Suprapubic skin (tissue), 4 donors: ENCODE data around the gene RAB3D. TPM values are rescaled to one million over a fixed set of nuclear protein-coding genes. Genes with fewer than 3 reads are reported as not detected.

Source experiments
- DNase-seq, 2 donors: peaks; one replicate each; pipeline ENCODE4 v3.0.0-alpha.2; 2019; ENCODE audit warnings: low spot score in 2 of 2
- H3K27ac ChIP-seq: fragments of 200-600 bp; sonication (generic); one replicate; pipeline ENCODE4 v1.5.1; 2019
- H3K27me3 ChIP-seq: fragments of 200-600 bp; sonication (generic); one replicate; pipeline ENCODE4 v1.5.1; 2019
- H3K36me3 ChIP-seq: fragments of 200-600 bp; sonication (generic); one replicate; pipeline ENCODE4 v1.5.1; 2019
- H3K4me1 ChIP-seq: fragments of 200-600 bp; sonication (generic); one replicate; pipeline ENCODE4 v1.5.1; 2019
- H3K4me3 ChIP-seq: fragments of 200-600 bp; sonication (generic); one replicate; pipeline ENCODE4 v1.5.1; 2019; ENCODE audit warnings: mild to moderate bottlenecking
- H3K9me3 ChIP-seq: fragments of 200-600 bp; sonication (generic); one replicate; pipeline ENCODE4 v1.5.1; 2019
- CTCF ChIP-seq, 2 donors: fragments of 200-600 bp in 1 of 2; fragments of 450-650 bp in 1 of 2; sonication (generic) in 1 of 2; IDR thresholded peaks; one replicate each; pipeline ENCODE4 v1.5.1; 2016 to 2019; ENCODE audit warnings: antibody characterized with exemption in 2 of 2, mild to moderate bottlenecking in 1 of 2, moderate library complexity in 1 of 2
- EP300 ChIP-seq: sonication (generic); formaldehyde crosslinking; IDR thresholded peaks from one replicate; pipeline ENCODE4 v1.6.1; 2017; ENCODE audit warnings: antibody characterized with exemption
- POLR2A ChIP-seq, 2 donors: fragments of 450-650 bp; IDR thresholded peaks; one replicate each; pipeline ENCODE4 v1.6.1; 2017; ENCODE audit warnings: antibody characterized with exemption in 2 of 2, mild to moderate bottlenecking in 2 of 2, moderate library complexity in 2 of 2
- POLR2AphosphoS5 ChIP-seq, 3 donors: sonication (generic); formaldehyde crosslinking; IDR thresholded peaks; one replicate each; pipeline ENCODE4 v1.6.1; 2017; ENCODE audit warnings: antibody characterized with exemption in 3 of 3
- WGBS: methylation state at CpG from one replicate; pipeline ENCODE4 v1.1.5; 2018; 5-methylcytosine and 5-hydroxymethylcytosine counted together
- total RNA-seq, 4 donors: library from RNA; depleted of rRNA; stranded (reverse); fragments of >200 nt; gene quantifications; one replicate each; pipeline ENCODE4 v1.1.0, GENCODE V29; 2016

RAB3D gene
- total RNA-seq, 4 donors from 2014 or later, result 68.7 to 132 (median 98.3) TPM

- no peak for DNase-seq
- 77% methylated on average over 7 of the region's 7 CpGs for WGBS
- Histone ChIP-seq H3K9me3 (no peaks in the 10 kb centered on the region), H3K27me3 (no peaks in the 10 kb centered on the region), H3K4me3 (no peak overlapping the region), H3K36me3 (no peaks in the 10 kb centered on the region), H3K4me1 (no peaks in the 10 kb centered on the region), H3K27ac (no peak overlapping the region)
- TF ChIP-seq CTCF (IDR thresholded peaks at IDR 0.05) (peak; percentile 33 to 48), POLR2A (IDR thresholded peaks at IDR 0.05) (no peak)
Observed at GRCh38 chr19:11288349-11288748, 51.1 kb downstream of the RAB3D start.

GRCh38 chr19:11286312-11286974 is 53.0 kb downstream of the RAB3D start:
- WGBS, result 54% methylated on average over 6 of the region's 6 CpGs
- Histone ChIP-seq H3K36me3 (no peaks in the 10 kb centered on the region), H3K27me3 (no peaks in the 10 kb centered on the region), H3K4me3 (no peak overlapping the region), H3K9me3 (no peaks in the 10 kb centered on the region), H3K4me1 (no peaks in the 10 kb centered on the region), H3K27ac (no peak overlapping the region)
- no peak for TF ChIP-seq EP300
- TF ChIP-seq POLR2A (IDR thresholded peaks at IDR 0.05), result no peak
- no peak for TF ChIP-seq CTCF (IDR thresholded peaks at IDR 0.05)
- no peak for TF ChIP-seq POLR2AphosphoS5 (IDR thresholded peaks at IDR 0.05)
- DNase-seq, result no peak

GRCh38 chr19:11284515-11284914 is 54.9 kb downstream of the RAB3D start:
- H3K4me1 ChIP-seq, result peaks cover under 1% of the 10 kb centered on the region
- no peaks in the 10 kb centered on the region for H3K27me3 ChIP-seq
- no peak overlapping the region for H3K4me3 ChIP-seq
- no peak for TF ChIP-seq EP300
- TF ChIP-seq POLR2AphosphoS5 (IDR thresholded peaks at IDR 0.05), result no peak
- no peak for TF ChIP-seq POLR2A (IDR thresholded peaks at IDR 0.05)
- no peak for TF ChIP-seq CTCF (IDR thresholded peaks at IDR 0.05)
- 65% methylated on average over 6 of the region's 6 CpGs for WGBS
- H3K9me3 ChIP-seq, result no peaks in the 10 kb centered on the region
- H3K36me3 ChIP-seq, result no peaks in the 10 kb centered on the region
- DNase-seq, result no peak
- H3K27ac ChIP-seq, result no peak overlapping the region

- H3K9me3 ChIP-seq, result no peaks in the 10 kb centered on the region
- H3K4me3 ChIP-seq, result no peak overlapping the region
- peaks cover 2% of the 10 kb centered on the region for H3K4me1 ChIP-seq
- no peaks in the 10 kb centered on the region for H3K36me3 ChIP-seq
- TF ChIP-seq POLR2AphosphoS5 (IDR thresholded peaks at IDR 0.05), result no peak
- no peak for TF ChIP-seq EP300
- TF ChIP-seq POLR2A (IDR thresholded peaks at IDR 0.05), result no peak
- no peak for TF ChIP-seq CTCF (IDR thresholded peaks at IDR 0.05)
- H3K27ac ChIP-seq, result no peak overlapping the region
- no peaks in the 10 kb centered on the region for H3K27me3 ChIP-seq
- 33% methylated on average over 11 of the region's 11 CpGs for WGBS
- no peak for DNase-seq
Observed at GRCh38 chr19:11281356-11282049, 58.0 kb downstream of the RAB3D start.

- peaks cover 2% of the 10 kb centered on the region for H3K4me1 ChIP-seq
- TF ChIP-seq POLR2A (IDR thresholded peaks at IDR 0.05) (no peak), EP300 (no peak), POLR2AphosphoS5 (IDR thresholded peaks at IDR 0.05) (no peak), CTCF (IDR thresholded peaks at IDR 0.05) (no peak)
- H3K4me3 ChIP-seq, result no peak overlapping the region
- no peaks in the 10 kb centered on the region for H3K36me3 ChIP-seq
- H3K27me3 ChIP-seq, result no peaks in the 10 kb centered on the region
- WGBS, result 65% methylated on average over 5 of the region's 5 CpGs
- no peaks in the 10 kb centered on the region for H3K9me3 ChIP-seq
- DNase-seq, result no peak
- H3K27ac ChIP-seq, result no peak overlapping the region
Observed at GRCh38 chr19:11279505-11280236, 59.8 kb downstream of the RAB3D start.
